Endothelial cell of umbilical vein (primary cell): Measurements from ENCODE around the gene CETN3. TPM values are rescaled to one million over a fixed set of nuclear protein-coding genes. Genes with fewer than 3 reads are reported as not detected.

ENCODE experiments used
- BruUV-seq: library from RNA; stranded (reverse); fragments of 400-500 nt; replicated peaks from 2 replicates; lab custom pipeline; 2021; lab: Mats Ljungman, UMichigan
- CTCF ChIA-PET: fragments of 300-600, 350-600 bp; sonication (Branson Sonifier 250); formaldehyde crosslinking; loops from one replicate; lab custom pipeline; 2021; ENCODE audit warnings: antibody characterized with exemption, inconsistent platforms; lab: Charles Lee
- POLR2A ChIA-PET: fragments of 300-600, 350-600 bp; sonication (Branson Sonifier 250); formaldehyde crosslinking; loops from one replicate; lab custom pipeline; 2021; ENCODE audit warnings: antibody characterized with exemption, inconsistent platforms; lab: Charles Lee
- DNase-seq: peaks from one replicate; pipeline ENCODE4 v3.0.0-alpha.2; 2011; ENCODE audit warnings: low read depth, low spot score
- FAIRE-seq: peaks from 2 replicates; lab custom pipeline; 2011; peaks lifted over from hg19 to GRCh38; lab: Jason Lieb, UNC
- H2AFZ ChIP-seq: 2 replicates; pipeline ENCODE4 v1.6.0; 2012; ENCODE audit warnings: low read depth, low read length, control low read depth, inconsistent platforms
- H3K27ac ChIP-seq: 2 replicates; pipeline ENCODE4 v1.5.1; 2011; ENCODE audit warnings: low read depth, mild to moderate bottlenecking, control low read depth, low read length, moderate library complexity; ENCODE audit not compliant: insufficient read depth
- H3K27me3 ChIP-seq, 2 experiments: 2 replicates each; pipeline versions ENCODE4 v1.6.0 to v1.6.1; 2011; ENCODE audit warnings: low read length in 2 of 2, mixed read lengths in 1 of 2; ENCODE audit not compliant: control insufficient read depth in 2 of 2, insufficient read depth in 2 of 2
- H3K36me3 ChIP-seq, 2 experiments: 2 replicates in 1 of 2; 3 replicates in 1 of 2; pipeline ENCODE4 v1.5.1; 2011; ENCODE audit warnings: low read length in 2 of 2, mild to moderate bottlenecking in 1 of 2, moderate library complexity in 1 of 2; ENCODE audit not compliant: control insufficient read depth in 2 of 2, insufficient read depth in 2 of 2; ENCODE audit errors: extremely low read depth in 1 of 2
- H3K4me1 ChIP-seq: 3 replicates; pipeline ENCODE4 v1.5.1; 2011; ENCODE audit warnings: mild to moderate bottlenecking, low read length; ENCODE audit not compliant: control insufficient read depth, insufficient read depth; ENCODE audit errors: extremely low read depth
- H3K4me2 ChIP-seq: 2 replicates; pipeline ENCODE4 v1.6.1; 2011; ENCODE audit warnings: low read length, control low read depth, mixed read lengths; ENCODE audit not compliant: insufficient read depth
- H3K4me3 ChIP-seq, 3 experiments: fragments of 200-600 bp in 1 of 3; sonication (generic), shearing (Covaris generic) in 1 of 3; replicated peaks in 1 of 3; 2 replicates each; pipeline ENCODE4 v1.5.1; 2011 to 2016; ENCODE audit warnings: control low read depth in 3 of 3, low read length in 3 of 3, mild to moderate bottlenecking in 2 of 3, inconsistent platforms in 1 of 3, low read depth in 1 of 3, moderate library complexity in 1 of 3; ENCODE audit not compliant: insufficient read depth in 1 of 3
- H3K79me2 ChIP-seq: 2 replicates; pipeline ENCODE4 v1.6.0; 2012; ENCODE audit warnings: low read length, inconsistent platforms; ENCODE audit not compliant: control insufficient read depth, insufficient read depth
- H3K9ac ChIP-seq: replicated peaks from 2 replicates; pipeline ENCODE3; 2011; ENCODE audit warnings: low read length, control low read depth; ENCODE audit not compliant: insufficient read depth; ENCODE audit errors: extremely low read depth
- H3K9me1 ChIP-seq: replicated peaks from 3 replicates; pipeline ENCODE4 v1.6.0; 2011; ENCODE audit warnings: mild to moderate bottlenecking, low read length; ENCODE audit not compliant: control insufficient read depth, insufficient read depth; ENCODE audit errors: extremely low read depth
- H3K9me3 ChIP-seq: replicated peaks from 2 replicates; pipeline ENCODE4 v1.5.1; 2012; ENCODE audit warnings: low read length, inconsistent platforms; ENCODE audit not compliant: control insufficient read depth, insufficient read depth
- H4K20me1 ChIP-seq: replicated peaks from 2 replicates; pipeline ENCODE3; 2011; ENCODE audit warnings: mild to moderate bottlenecking, low read length; ENCODE audit not compliant: control insufficient read depth, insufficient read depth; ENCODE audit errors: extremely low read depth
- EZH2 ChIP-seq: IDR thresholded peaks from 2 replicates; pipeline ENCODE4 v1.6.1; 2012; ENCODE audit warnings: borderline replicate concordance, low read depth, mild to moderate bottlenecking, moderate library complexity, low read length, inconsistent platforms; ENCODE audit not compliant: severe bottlenecking
- FOS ChIP-seq: IDR thresholded peaks from 2 replicates; pipeline ENCODE4 v1.6.1; 2011; ENCODE audit warnings: mild to moderate bottlenecking, low read length, moderate library complexity, borderline replicate concordance; ENCODE audit not compliant: insufficient read depth
- GATA2 ChIP-seq: IDR thresholded peaks from 2 replicates; pipeline ENCODE4 v1.7.0; 2011; ENCODE audit warnings: low read depth, mild to moderate bottlenecking, moderate library complexity, mixed read lengths, low read length; ENCODE audit not compliant: insufficient read length, insufficient read depth
- MYC ChIP-seq: IDR thresholded peaks from one replicate; pipeline ENCODE4 v1.6.1; 2011; ENCODE audit warnings: mild to moderate bottlenecking, low read depth, low read length
- POLR2A ChIP-seq: IDR thresholded peaks from 2 replicates; pipeline ENCODE4 v1.6.1; 2012; ENCODE audit warnings: low read depth, mild to moderate bottlenecking, control low read depth, low read length
- POLR2AphosphoS5 ChIP-seq: IDR thresholded peaks from 2 replicates; pipeline ENCODE4 v1.6.1; 2012; ENCODE audit warnings: low read depth, mild to moderate bottlenecking, control low read depth, low read length, moderate library complexity; ENCODE audit not compliant: insufficient read depth
- dilution Hi-C: fragments of 300-500 bp; cut with MboI; formaldehyde crosslinking; loops from one replicate; pipeline ENCODE4 v1.15.0; 2019; ENCODE audit warnings: low sequenced_read_pairs; ENCODE audit not compliant: extremely low pct_ligation_motif_present
- intact Hi-C: fragments of 100-400 bp; cut with micrococcal nuclease; formaldehyde crosslinking; loops from one replicate; pipeline ENCODE4 v1.10.0; 2022
- polyA plus RNA-seq, 4 experiments: library from polyadenylated mRNA; depleted of rRNA in 3 of 4; stranded (reverse) in 3 of 4; unstranded in 1 of 4; fragments of >200 nt; gene quantifications; 2 replicates each; pipeline versions ENCODE4 v1.2.1 to v1.2.3, GENCODE V29; 2011 to 2012; ENCODE audit warnings: missing spikeins in 1 of 4
- total RNA-seq: library from RNA; stranded (reverse); gene quantifications from 2 replicates; pipeline ENCODE4 v1.2.3, GENCODE V29; 2021
- TF ChIP-seq, protein P1 (sequence below), 2 donors: IDR thresholded peaks; 1 replicate in 1 of 2; 2 replicates in 1 of 2; pipeline ENCODE4 v1.5.1; 2011; ENCODE audit warnings: low read length in 2 of 2, mild to moderate bottlenecking in 2 of 2, moderate library complexity in 2 of 2, control low read depth in 1 of 2, inconsistent platforms in 1 of 2, low read depth in 1 of 2; ENCODE audit not compliant: insufficient read depth in 1 of 2; ENCODE audit errors: extremely low read depth in 1 of 2
- TF ChIP-seq, protein P2 (sequence below): IDR thresholded peaks from 2 replicates; pipeline ENCODE4 v1.6.1; 2011; ENCODE audit not compliant: insufficient read depth, insufficient read length

Gene CETN3
- total and polyA plus RNA-seq, 2 donors (not counting 3 experiments of a cell fraction or from before 2014, with no cell fraction given): 2.2 to 17.3 TPM

DNA sequence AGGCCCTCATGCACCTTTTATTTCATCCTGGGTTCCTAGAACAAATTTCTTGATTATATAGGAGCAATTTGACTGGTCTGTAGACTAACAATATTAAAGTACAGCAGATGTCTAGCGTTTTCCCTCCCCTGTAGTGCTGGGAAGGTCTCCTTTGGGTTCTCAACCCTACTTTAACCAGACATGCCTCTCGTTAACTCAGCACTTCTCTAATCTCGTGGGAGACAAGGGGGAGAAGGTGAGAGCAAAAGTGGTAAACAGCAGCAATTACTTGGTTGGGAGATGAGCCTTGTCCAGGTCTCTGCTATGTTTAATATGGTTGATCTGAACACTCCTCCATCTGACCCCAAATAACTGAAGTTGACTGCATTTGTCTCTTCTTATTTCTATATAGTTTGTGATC is 22.0 kb downstream of the CETN3 start:
- no peaks in the 10 kb centered on the region for H4K20me1 ChIP-seq
- H3K9me3 ChIP-seq: no peaks in the 10 kb centered on the region
- dilution Hi-C loops: no loop called here
- CTCF ChIA-PET: interaction anchor here (0.9 to 4.2 kb wide), 8 partner anchors 9 to 1658 kb away, joined by 3 to 35 read pairs (median 3); partner anchors contain the start of gene CETN3
- POLR2A ChIA-PET: interaction anchor here (1.2 kb wide), 1 partner anchor 22 kb away, joined by 4 read pairs; the partner anchor contains the start of gene CETN3
- no peak overlapping the region for H3K4me2 ChIP-seq
- no peaks in the 10 kb centered on the region for H3K27me3 ChIP-seq
- no peak overlapping the region for H3K27ac ChIP-seq
- H3K4me1 ChIP-seq: no peaks in the 10 kb centered on the region
- intact Hi-C loops: loop anchor here (5.0 kb wide), 3 partner anchors 120 to 1660 kb away; no protein-coding TSS in a partner anchor
- BruUV-seq: no TSS peak
- DNase-seq (no peak), FAIRE-seq (no peak)
- no peaks in the 10 kb centered on the region for H3K9me1 ChIP-seq
- no peak overlapping the region for H3K9ac ChIP-seq
- no peaks in the 10 kb centered on the region for H3K36me3 ChIP-seq
- TF ChIP-seq, protein P1, sequence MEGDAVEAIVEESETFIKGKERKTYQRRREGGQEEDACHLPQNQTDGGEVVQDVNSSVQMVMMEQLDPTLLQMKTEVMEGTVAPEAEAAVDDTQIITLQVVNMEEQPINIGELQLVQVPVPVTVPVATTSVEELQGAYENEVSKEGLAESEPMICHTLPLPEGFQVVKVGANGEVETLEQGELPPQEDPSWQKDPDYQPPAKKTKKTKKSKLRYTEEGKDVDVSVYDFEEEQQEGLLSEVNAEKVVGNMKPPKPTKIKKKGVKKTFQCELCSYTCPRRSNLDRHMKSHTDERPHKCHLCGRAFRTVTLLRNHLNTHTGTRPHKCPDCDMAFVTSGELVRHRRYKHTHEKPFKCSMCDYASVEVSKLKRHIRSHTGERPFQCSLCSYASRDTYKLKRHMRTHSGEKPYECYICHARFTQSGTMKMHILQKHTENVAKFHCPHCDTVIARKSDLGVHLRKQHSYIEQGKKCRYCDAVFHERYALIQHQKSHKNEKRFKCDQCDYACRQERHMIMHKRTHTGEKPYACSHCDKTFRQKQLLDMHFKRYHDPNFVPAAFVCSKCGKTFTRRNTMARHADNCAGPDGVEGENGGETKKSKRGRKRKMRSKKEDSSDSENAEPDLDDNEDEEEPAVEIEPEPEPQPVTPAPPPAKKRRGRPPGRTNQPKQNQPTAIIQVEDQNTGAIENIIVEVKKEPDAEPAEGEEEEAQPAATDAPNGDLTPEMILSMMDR (IDR thresholded peaks at IDR 0.05; ENCODE audit: extremely low read depth in 1 of 2, insufficient read depth in 1 of 2, low read depth in 1 of 2, low read length in 2 of 2): no peak
- no peaks in the 10 kb centered on the region for H3K79me2 ChIP-seq
- no peak overlapping the region for H2AFZ ChIP-seq
- no peak overlapping the region for H3K4me3 ChIP-seq

DNA sequence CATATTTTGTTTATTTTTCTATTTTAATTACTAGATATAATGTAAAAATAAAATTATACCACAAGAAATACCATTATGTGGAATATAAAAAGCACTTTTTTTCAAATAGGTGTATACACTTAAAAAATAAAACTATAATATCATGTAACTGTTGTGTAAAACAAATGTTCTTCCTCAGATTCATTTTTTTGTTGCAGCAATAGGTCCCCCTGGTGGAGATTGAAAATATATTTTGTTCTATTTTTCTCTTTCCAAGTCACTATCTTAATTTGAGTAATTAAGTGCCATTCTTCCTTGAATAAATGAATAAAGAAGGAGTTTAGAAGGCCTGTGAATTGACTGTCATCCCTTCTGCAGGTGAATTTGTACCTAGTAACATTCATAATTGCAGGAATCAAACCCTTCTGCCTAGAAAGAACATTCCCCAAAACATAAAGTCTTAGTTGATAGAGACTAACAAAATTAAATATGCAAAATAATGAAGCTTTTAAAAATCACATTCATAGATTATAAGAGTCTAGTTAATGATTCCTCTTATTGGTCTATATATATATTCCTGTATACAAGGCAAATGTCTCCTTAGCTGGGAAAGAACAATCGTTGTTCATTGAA is 23.4 kb downstream of the CETN3 start:
- CTCF ChIA-PET: interaction anchor here (1.0 to 4.2 kb wide), 9 partner anchors 11 to 1662 kb away, joined by 3 to 35 read pairs (median 3); partner anchors contain the start of gene CETN3
- no peaks in the 10 kb centered on the region for H3K79me2 ChIP-seq
- no peak overlapping the region for H3K4me3 ChIP-seq
- no peak overlapping the region for H3K9ac ChIP-seq
- no peaks in the 10 kb centered on the region for H3K36me3 ChIP-seq
- POLR2A ChIA-PET: no interaction called here
- FAIRE-seq: no peak
- no peak overlapping the region for H3K4me2 ChIP-seq
- no TSS peak for BruUV-seq
- intact Hi-C loops: loop anchor here (5.0 kb wide), 3 partner anchors 119 to 1659 kb away; no protein-coding TSS in a partner anchor
- H3K9me3 ChIP-seq: no peaks in the 10 kb centered on the region
- no peaks in the 10 kb centered on the region for H3K4me1 ChIP-seq
- TF ChIP-seq POLR2AphosphoS5: no peak
- no peak for TF ChIP-seq POLR2A
- no peak for TF ChIP-seq MYC
- TF ChIP-seq, protein P2, sequence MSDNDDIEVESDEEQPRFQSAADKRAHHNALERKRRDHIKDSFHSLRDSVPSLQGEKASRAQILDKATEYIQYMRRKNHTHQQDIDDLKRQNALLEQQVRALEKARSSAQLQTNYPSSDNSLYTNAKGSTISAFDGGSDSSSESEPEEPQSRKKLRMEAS: no peak
- TF ChIP-seq GATA2: no peak
- no peak for TF ChIP-seq FOS
- no peak for TF ChIP-seq EZH2
- TF ChIP-seq, protein P1 (IDR thresholded peaks at IDR 0.05; ENCODE audit: extremely low read depth in 1 of 2, insufficient read depth in 1 of 2, low read depth in 1 of 2, low read length in 2 of 2): peak; percentile 20 to 29
- DNase-seq: peak; percentile 36
- no peak overlapping the region for H3K27ac ChIP-seq
- no peaks in the 10 kb centered on the region for H4K20me1 ChIP-seq
- H2AFZ ChIP-seq: no peak overlapping the region
- dilution Hi-C loops: no loop called here
- no peaks in the 10 kb centered on the region for H3K9me1 ChIP-seq
- H3K27me3 ChIP-seq: no peaks in the 10 kb centered on the region
